ENCODE results near the gene TRAK2.

TRAK2 gene

DNA sequence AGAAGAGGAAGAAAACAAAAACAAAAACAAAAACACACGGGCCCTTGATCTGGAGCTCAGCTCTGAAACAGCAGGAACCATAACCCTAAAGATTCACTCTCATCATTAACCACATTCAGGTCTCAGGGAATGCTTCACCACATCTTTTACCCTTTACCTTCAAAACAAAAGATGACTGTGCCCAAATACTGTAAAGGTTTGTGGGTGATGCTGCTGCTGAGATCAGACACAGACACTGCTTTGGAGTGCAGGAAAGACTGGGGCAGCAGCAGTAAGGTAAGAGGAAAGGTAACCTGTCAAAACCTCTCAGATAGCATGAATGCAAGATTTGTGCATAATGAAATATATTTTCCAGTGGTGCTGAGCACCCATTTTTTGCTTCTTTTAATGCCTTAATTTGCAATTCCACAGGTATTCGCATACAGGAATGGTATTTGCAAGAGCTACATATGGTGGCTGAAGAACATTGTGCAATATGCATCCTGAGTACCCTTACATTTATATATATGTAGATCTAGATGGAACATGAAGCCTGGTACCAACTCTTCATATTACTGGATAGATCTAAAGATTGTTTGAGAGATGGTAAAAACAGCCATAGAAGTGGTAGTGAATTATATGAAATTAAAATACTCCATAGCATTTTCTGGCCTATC is 90.1 kb downstream of the TRAK2 start:
- Histone ChIP-seq H3K4me1 (ENCODE audit: control insufficient read depth, insufficient read depth, low read length, poor library complexity, severe bottlenecking) (no peaks in the 10 kb centered on the region), H3K36me3 (ENCODE audit: control insufficient read depth, insufficient read depth, low read length) (peaks cover 5% of the 10 kb centered on the region), H3K4me3 (ENCODE audit: extremely low read depth, insufficient read depth, low read length, poor library complexity, severe bottlenecking) (no peak overlapping the region), H3K9me3 (ENCODE audit: control insufficient read depth, low read length) (peaks cover 8% of the 10 kb centered on the region), H3K27ac (ENCODE audit: low read depth, low read length, severe bottlenecking) (no peak overlapping the region)
- WGBS, 2 experiments (ENCODE audit: insufficient coverage in 2 of 2), result 100% methylated on average over 2 of the region's 2 CpGs; no CpG with 5 or more reads in 1 of the 2 experiments

DNA sequence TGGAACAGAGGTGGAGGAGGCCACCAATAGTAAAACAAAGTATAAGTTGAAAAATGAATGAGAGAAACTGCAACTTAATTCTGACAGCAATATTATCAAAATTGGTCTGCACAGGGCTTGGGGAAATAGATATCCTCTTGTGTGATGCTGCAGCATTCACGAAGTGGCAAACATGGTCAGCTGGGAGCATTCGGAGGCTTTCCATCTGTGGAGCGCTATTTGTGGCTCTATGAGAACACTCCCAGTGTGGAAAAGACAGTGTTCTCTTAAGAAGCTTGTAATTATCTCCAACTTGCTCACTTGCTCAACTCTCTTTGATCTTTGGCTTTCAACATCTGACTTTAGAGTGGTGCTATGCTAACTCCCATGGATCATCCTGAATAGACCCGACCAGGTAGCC is 91.0 kb downstream of the TRAK2 start:
- WGBS, 2 experiments (ENCODE audit: insufficient coverage in 2 of 2), result 92 to 100% methylated on average over 3 to 4 of the region's 4 CpGs
- H3K36me3 ChIP-seq (ENCODE audit: control insufficient read depth, insufficient read depth, low read length), result peaks cover 5% of the 10 kb centered on the region
- H3K9me3 ChIP-seq (ENCODE audit: control insufficient read depth, low read length), result peaks cover 8% of the 10 kb centered on the region
- no peak overlapping the region for H3K27ac ChIP-seq (ENCODE audit: low read depth, low read length, severe bottlenecking)
- no peak overlapping the region for H3K4me3 ChIP-seq (ENCODE audit: extremely low read depth, insufficient read depth, low read length, poor library complexity, severe bottlenecking)
- H3K4me1 ChIP-seq (ENCODE audit: control insufficient read depth, insufficient read depth, low read length, poor library complexity, severe bottlenecking), result no peaks in the 10 kb centered on the region

DNA sequence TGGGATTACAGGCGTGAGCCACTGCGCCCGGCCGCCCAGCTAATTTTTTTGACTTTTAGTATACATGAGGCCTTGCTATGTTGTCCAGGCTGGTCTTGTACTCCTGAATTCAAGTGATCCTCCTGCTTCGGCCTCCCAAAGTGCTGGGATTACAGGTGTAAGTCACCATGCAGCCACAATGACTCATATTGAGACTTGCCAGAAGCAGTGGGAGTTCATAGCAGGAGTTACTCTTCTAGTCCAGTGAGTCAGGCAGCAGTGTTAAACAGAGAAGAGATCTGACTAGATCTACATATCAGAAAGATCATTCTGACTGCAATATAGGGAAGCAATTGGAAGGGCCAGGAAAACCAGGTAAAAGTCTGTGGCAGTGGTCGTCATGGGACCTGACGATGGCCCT is 92.6 kb downstream of the TRAK2 start:
- no peak overlapping the region for H3K27ac ChIP-seq (ENCODE audit: low read depth, low read length, severe bottlenecking)
- peaks cover 5% of the 10 kb centered on the region for H3K9me3 ChIP-seq (ENCODE audit: control insufficient read depth, low read length)
- H3K36me3 ChIP-seq (ENCODE audit: control insufficient read depth, insufficient read depth, low read length), result peaks cover 5% of the 10 kb centered on the region
- no peaks in the 10 kb centered on the region for H3K4me1 ChIP-seq (ENCODE audit: control insufficient read depth, insufficient read depth, low read length, poor library complexity, severe bottlenecking)
- WGBS, 2 experiments (ENCODE audit: insufficient coverage in 2 of 2), result 84 to 92% methylated on average over 6 to 7 of the region's 7 CpGs
- H3K4me3 ChIP-seq (ENCODE audit: extremely low read depth, insufficient read depth, low read length, poor library complexity, severe bottlenecking), result no peak overlapping the region

DNA sequence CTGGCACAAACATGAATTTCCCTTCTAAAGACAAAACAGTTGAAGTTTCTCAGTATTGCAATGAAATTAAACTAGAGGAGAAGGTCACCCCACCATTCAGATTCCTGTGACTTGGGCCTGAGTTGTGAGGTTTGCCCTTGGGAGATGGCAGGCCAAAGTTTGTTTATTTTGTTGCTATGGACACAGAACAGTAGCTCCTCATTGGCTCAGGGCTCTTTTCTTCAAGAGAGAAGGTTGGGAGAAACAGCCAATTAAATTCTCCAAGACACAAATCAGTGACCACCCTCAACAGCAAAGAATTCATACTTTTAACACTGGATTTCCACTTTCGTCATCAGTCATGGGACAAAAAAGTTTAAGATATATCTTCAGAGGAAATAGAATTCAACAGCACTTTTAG is 94.0 kb downstream of the TRAK2 start, which contains the start of gene FLACC1:
TSS of gene FLACC1 (minus strand) at position 125 of the 400 bp plus-strand sequence. CDS start 5,941 bp downstream, outside the sequence.
- H3K27ac ChIP-seq (ENCODE audit: low read depth, low read length, severe bottlenecking), result peak within 1 kb of the TSS; percentile 88
- 100% methylated on average over 1 of the region's 1 CpG; no CpG with 5 or more reads in 1 of the 2 experiments for WGBS, 2 experiments (ENCODE audit: insufficient coverage in 2 of 2)
- H3K4me1 ChIP-seq (ENCODE audit: control insufficient read depth, insufficient read depth, low read length, poor library complexity, severe bottlenecking), result no peaks in the 10 kb centered on the region
- no peaks in the 10 kb centered on the region for H3K9me3 ChIP-seq (ENCODE audit: control insufficient read depth, low read length)
- H3K36me3 ChIP-seq (ENCODE audit: control insufficient read depth, insufficient read depth, low read length), result no peaks in the 10 kb centered on the region
- no peak within 1 kb of the TSS for H3K4me3 ChIP-seq (ENCODE audit: extremely low read depth, insufficient read depth, low read length, poor library complexity, severe bottlenecking)

DNA sequence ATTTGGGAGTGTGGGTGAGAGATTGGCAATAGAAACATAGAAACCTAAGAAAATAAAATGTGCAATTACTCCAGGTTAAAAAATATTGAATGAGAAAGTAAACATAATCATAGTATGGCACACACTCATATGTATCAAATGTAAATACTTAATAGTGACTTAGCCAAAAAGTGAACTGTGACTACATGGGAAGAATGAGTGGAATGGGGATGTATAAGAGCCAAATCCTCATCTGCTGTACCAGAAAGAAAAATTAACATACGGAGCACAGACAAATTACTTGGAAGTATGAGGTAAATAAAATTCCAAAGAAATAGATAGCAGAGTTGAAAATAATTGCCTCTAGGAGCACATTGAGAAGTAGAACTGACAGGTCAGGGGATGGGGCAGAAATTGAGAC is 98.1 kb downstream of the TRAK2 start:
- Histone ChIP-seq H3K4me1 (ENCODE audit: control insufficient read depth, insufficient read depth, low read length, poor library complexity, severe bottlenecking) (no peaks in the 10 kb centered on the region), H3K36me3 (ENCODE audit: control insufficient read depth, insufficient read depth, low read length) (no peaks in the 10 kb centered on the region), H3K9me3 (ENCODE audit: control insufficient read depth, low read length) (no peaks in the 10 kb centered on the region), H3K4me3 (ENCODE audit: extremely low read depth, insufficient read depth, low read length, poor library complexity, severe bottlenecking) (no peak overlapping the region), H3K27ac (ENCODE audit: low read depth, low read length, severe bottlenecking) (no peak overlapping the region)
- WGBS, 2 experiments (ENCODE audit: insufficient coverage in 2 of 2), result no CpG with 5 or more reads among the region's 1 CpG

DNA sequence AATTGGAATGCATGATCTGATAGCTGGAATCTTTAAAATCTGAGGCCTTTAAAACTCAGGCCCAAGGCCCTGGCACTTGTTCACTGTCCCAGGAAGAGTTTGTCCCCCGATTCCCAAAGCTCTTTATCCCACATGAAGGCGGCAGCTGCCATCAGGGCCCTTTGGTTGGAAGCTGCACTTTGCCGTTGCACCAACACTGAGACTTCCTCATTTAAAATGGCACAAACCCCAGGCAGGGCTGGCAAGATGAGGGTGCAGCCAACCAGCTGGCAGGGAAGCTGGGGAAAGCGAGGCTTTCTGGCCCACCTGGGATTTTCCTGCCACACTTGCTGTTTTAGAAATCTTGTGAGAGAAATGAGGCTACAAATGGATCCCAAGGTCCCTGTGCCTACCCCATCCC is 100.4 kb downstream of the TRAK2 start:
- Histone ChIP-seq H3K4me3 (ENCODE audit: extremely low read depth, insufficient read depth, low read length, poor library complexity, severe bottlenecking) (no peak overlapping the region), H3K4me1 (ENCODE audit: control insufficient read depth, insufficient read depth, low read length, poor library complexity, severe bottlenecking) (no peaks in the 10 kb centered on the region), H3K9me3 (ENCODE audit: control insufficient read depth, low read length) (no peaks in the 10 kb centered on the region), H3K27ac (ENCODE audit: low read depth, low read length, severe bottlenecking) (no peak overlapping the region), H3K36me3 (ENCODE audit: control insufficient read depth, insufficient read depth, low read length) (no peaks in the 10 kb centered on the region)
- 98 to 100% methylated on average over 1 to 4 of the region's 4 CpGs for WGBS, 2 experiments (ENCODE audit: insufficient coverage in 2 of 2)

DNA sequence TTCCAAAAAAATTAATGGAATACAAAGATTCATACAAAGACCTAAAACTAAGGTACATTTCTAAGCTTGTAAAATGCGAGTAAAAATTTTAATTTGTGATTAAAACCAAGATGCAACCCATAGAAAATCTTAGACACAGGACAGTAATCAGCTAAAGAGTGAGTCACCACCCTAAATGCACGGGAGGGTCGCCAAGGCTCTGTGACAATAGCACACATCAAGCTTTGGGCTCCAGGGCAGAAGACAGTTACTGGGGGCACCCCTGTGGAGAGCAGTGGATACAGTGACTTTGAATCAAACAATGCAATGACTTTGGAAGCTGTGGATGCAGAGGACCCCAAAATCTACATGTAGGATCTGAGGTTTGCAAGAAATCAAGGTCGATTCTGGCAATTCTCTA is 101.7 kb downstream of the TRAK2 start:
- Histone ChIP-seq H3K9me3 (ENCODE audit: control insufficient read depth, low read length) (no peaks in the 10 kb centered on the region), H3K4me3 (ENCODE audit: extremely low read depth, insufficient read depth, low read length, poor library complexity, severe bottlenecking) (no peak overlapping the region), H3K27ac (ENCODE audit: low read depth, low read length, severe bottlenecking) (no peak overlapping the region), H3K4me1 (ENCODE audit: control insufficient read depth, insufficient read depth, low read length, poor library complexity, severe bottlenecking) (no peaks in the 10 kb centered on the region), H3K36me3 (ENCODE audit: control insufficient read depth, insufficient read depth, low read length) (no peaks in the 10 kb centered on the region)
- 52 to 61% methylated on average over 2 of the region's 4 CpGs for WGBS, 2 experiments (ENCODE audit: insufficient coverage in 2 of 2)

DNA sequence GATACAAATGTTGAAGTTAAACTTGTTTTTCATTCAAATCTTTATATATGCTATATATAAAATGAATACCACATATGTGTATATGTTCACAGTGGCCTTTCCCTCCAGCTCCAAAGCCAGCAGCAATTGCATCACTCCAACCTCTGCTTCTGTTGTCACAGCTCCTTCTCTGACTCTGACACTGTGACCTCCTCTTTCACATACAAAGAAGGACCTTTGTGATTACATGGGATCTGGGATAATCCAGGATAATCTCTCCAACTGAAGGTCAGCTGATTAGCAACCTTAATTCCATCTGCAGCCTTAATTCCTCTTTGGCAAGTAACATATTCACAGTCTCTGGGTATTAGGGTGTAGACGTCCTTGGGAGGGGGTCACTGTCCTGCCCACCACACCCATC is 102.5 kb downstream of the TRAK2 start:
- WGBS, 2 experiments (ENCODE audit: insufficient coverage in 2 of 2), result 60% methylated on average over 1 of the region's 1 CpG; no CpG with 5 or more reads in 1 of the 2 experiments
- Histone ChIP-seq H3K36me3 (ENCODE audit: control insufficient read depth, insufficient read depth, low read length) (no peaks in the 10 kb centered on the region), H3K9me3 (ENCODE audit: control insufficient read depth, low read length) (no peaks in the 10 kb centered on the region), H3K4me3 (ENCODE audit: extremely low read depth, insufficient read depth, low read length, poor library complexity, severe bottlenecking) (no peak overlapping the region), H3K27ac (ENCODE audit: low read depth, low read length, severe bottlenecking) (no peak overlapping the region), H3K4me1 (ENCODE audit: control insufficient read depth, insufficient read depth, low read length, poor library complexity, severe bottlenecking) (no peaks in the 10 kb centered on the region)

DNA sequence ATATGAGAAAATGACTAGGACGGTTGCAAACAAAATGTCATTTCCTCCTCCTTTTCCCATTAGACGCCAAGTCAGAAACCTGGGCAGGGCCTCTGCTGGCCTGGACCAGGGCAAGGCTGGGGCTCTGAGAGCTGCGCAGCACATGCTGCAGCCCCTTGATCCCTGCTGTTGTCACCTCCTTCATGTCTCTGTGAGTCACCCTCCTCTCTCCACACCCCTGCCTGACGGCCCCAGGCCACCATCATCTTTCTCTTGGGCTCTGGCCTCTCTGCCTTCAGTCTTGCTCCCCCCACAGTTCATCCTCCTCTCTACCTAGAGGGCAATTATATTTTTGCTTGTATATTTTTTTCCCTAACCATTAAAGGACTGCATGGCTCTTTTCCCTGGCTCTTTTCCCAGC is 104.1 kb downstream of the TRAK2 start:
- 93 to 96% methylated on average over 3 to 4 of the region's 4 CpGs for WGBS, 2 experiments (ENCODE audit: insufficient coverage in 2 of 2)
- H3K27ac ChIP-seq (ENCODE audit: low read depth, low read length, severe bottlenecking), result no peak overlapping the region
- no peaks in the 10 kb centered on the region for H3K9me3 ChIP-seq (ENCODE audit: control insufficient read depth, low read length)
- H3K4me3 ChIP-seq (ENCODE audit: extremely low read depth, insufficient read depth, low read length, poor library complexity, severe bottlenecking), result no peak overlapping the region
- no peaks in the 10 kb centered on the region for H3K36me3 ChIP-seq (ENCODE audit: control insufficient read depth, insufficient read depth, low read length)
- no peaks in the 10 kb centered on the region for H3K4me1 ChIP-seq (ENCODE audit: control insufficient read depth, insufficient read depth, low read length, poor library complexity, severe bottlenecking)

DNA sequence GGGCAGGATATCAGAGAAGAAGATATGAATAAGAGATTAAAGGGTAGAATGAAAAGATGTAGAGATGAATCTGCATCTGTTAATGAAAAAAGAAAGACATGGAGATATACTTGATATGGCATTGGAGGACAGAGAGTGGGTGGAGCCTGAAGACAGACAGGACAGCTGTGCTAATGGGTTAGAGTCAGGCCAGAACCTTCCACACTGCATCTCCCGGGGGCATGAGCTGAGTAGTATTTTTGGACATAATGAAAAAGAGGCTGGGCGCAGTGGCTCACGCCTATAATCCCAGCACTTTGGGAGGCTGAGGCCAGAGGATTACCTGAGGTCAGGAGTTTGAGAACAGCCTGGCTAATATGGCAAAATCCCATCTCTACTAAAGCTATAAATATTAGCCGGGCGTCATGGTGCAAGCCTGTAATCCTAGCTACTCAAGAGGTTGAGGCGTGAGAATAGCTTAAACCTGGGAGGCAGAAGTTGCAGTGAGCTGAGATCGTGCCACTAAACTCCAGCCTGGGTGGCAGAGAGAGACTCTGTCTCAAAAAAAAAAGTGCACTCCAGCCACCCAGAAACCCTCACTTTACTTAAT is 105.5 kb downstream of the TRAK2 start:
- Histone ChIP-seq H3K4me3 (ENCODE audit: extremely low read depth, insufficient read depth, low read length, poor library complexity, severe bottlenecking) (no peak overlapping the region), H3K4me1 (ENCODE audit: control insufficient read depth, insufficient read depth, low read length, poor library complexity, severe bottlenecking) (no peaks in the 10 kb centered on the region), H3K9me3 (ENCODE audit: control insufficient read depth, low read length) (no peaks in the 10 kb centered on the region), H3K36me3 (ENCODE audit: control insufficient read depth, insufficient read depth, low read length) (no peaks in the 10 kb centered on the region), H3K27ac (ENCODE audit: low read depth, low read length, severe bottlenecking) (no peak overlapping the region)
- 91 to 92% methylated on average over 6 to 7 of the region's 7 CpGs for WGBS, 2 experiments (ENCODE audit: insufficient coverage in 2 of 2)

DNA sequence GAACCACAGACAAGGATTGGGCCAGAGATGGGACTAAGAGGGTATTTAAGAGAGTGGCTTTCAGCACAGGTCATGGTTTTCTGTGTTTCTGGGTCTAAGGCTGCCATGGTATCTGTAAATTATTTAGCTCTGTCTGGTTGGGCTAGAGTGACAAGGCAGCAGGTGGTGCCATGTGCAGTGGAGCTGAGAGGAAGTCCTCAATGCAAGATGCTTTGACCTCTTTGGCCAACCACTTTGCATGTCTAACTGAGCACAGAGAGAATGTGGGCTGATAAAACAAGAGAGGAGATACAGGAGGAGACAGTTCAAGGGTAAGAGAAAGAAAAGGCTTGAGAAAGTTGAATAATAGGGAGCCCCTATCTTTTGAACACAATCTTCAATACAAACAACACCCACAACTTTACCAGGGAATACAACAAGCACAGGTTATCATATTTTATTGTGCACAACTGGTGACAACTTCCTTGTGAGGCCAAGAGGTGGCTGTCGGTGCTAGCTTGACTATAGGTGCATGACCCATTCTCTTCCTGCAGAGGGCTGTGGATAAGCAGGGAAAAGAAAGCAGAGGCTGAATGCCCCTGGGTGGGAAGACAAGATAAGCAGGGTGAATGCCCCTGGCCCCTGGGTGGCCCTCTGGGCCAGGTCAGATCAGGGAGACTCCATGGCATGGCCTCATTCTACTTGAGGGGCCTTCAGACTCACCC is 106.4 kb downstream of the TRAK2 start:
- H3K4me3 ChIP-seq (ENCODE audit: extremely low read depth, insufficient read depth, low read length, poor library complexity, severe bottlenecking), result no peak overlapping the region
- WGBS, 2 experiments (ENCODE audit: insufficient coverage in 2 of 2), result 60 to 88% methylated on average over 1 of the region's 1 CpG
- H3K27ac ChIP-seq (ENCODE audit: low read depth, low read length, severe bottlenecking), result no peak overlapping the region
- H3K4me1 ChIP-seq (ENCODE audit: control insufficient read depth, insufficient read depth, low read length, poor library complexity, severe bottlenecking), result no peaks in the 10 kb centered on the region
- no peaks in the 10 kb centered on the region for H3K9me3 ChIP-seq (ENCODE audit: control insufficient read depth, low read length)
- no peaks in the 10 kb centered on the region for H3K36me3 ChIP-seq (ENCODE audit: control insufficient read depth, insufficient read depth, low read length)

Measured in mesodermal cell (in vitro differentiated cells).